ENCODE data around the gene VCX2. TPM values are rescaled to one million over a fixed set of nuclear protein-coding genes. Genes with fewer than 3 reads are reported as not detected.

VCX2 gene
- total RNA-seq (2022; extraction: Qiagen RNA extraction): not detected in 5 replicates

DNA sequence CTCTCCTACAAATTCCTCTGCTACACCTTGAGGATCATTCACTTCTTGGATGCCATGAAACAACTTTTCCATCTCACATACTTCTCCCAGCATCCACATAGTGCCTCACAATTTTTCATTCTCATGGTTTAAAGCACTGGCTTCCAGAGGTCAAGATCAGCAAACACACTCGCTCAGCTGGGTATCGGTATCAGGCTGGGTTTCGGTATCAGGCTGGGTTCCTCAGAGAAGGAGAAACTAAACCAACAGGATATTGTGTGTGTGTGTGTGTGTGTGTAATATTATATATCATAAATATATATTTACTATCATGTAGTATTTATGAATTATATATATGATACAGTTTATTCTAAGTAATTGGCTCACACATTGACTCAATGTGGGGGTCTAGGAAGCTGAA is at the start of gene VCX2:
Gene VCX2 (minus strand): TSS at position 99 of the 400 bp plus-strand sequence. CDS start 624 bp downstream, outside the sequence.

Other genes starting within 250 kb of the VCX2 start
- 8.9 to 13.9 TPM (median 12.3 TPM) in 5 replicates for gene PNPLA4, start 243.9 kb downstream of the VCX2 start, total RNA-seq (2022; extraction: Qiagen RNA extraction)